Forelimb muscle (tissue), 1 donor: ENCODE results near the gene VPS36. TPM values are rescaled to one million over a fixed set of nuclear protein-coding genes. Genes with fewer than 3 reads are reported as not detected.
"Not testable (repeated sequence)": the region's sequence is repeated elsewhere in the genome, so short reads cannot be mapped to it uniquely, and the experiment has no call there.

Experiments
- DNase-seq: peaks from one replicate; pipeline ENCODE4 v3.0.0-alpha.2; 2013; ENCODE audit warnings: low read depth
- polyA plus RNA-seq: library from polyadenylated mRNA; unstranded; fragments of 120-200 nt; gene quantifications from one replicate; pipeline ENCODE4 v1.2.1, GENCODE V29; 2013; ENCODE audit not compliant: insufficient read length

VPS36 gene
- polyA plus RNA-seq, 1 donor = 51.9 TPM

GRCh38 chr13:52377898-52378297, 72.5 kb downstream of the VPS36 start:
- no peak for DNase-seq

- no peak for DNase-seq
Observed at GRCh38 chr13:52374873-52375411, 75.5 kb downstream of the VPS36 start.

GRCh38 chr13:52374389-52374788, 76.0 kb downstream of the VPS36 start:
- DNase-seq = no peak

GRCh38 chr13:52373277-52373676, 77.2 kb downstream of the VPS36 start:
- DNase-seq = not testable (repeated sequence)

- no peak for DNase-seq
Observed at GRCh38 chr13:52371736-52372247, 78.6 kb downstream of the VPS36 start.

- DNase-seq = peak; percentile 77
Observed at GRCh38 chr13:52366291-52366690, 84.1 kb downstream of the VPS36 start.

Other genes starting within 250 kb of the VPS36 start
- 18.4 TPM for gene THSD1, start 44.5 kb downstream of the VPS36 start, polyA plus RNA-seq
- 38.2 TPM for gene CKAP2, start 4.8 kb upstream of the VPS36 start, polyA plus RNA-seq
- 10.1 TPM for gene HNRNPA1L2, start 191.8 kb upstream of the VPS36 start, polyA plus RNA-seq
- 36.3 TPM for gene SUGT1, start 202.2 kb upstream of the VPS36 start, polyA plus RNA-seq